GM18870 (cell line): ENCODE data around the gene TLE2.
"Not testable (repeated sequence)": the region's sequence is repeated elsewhere in the genome, so short reads cannot be mapped to it uniquely, and the experiment has no call there.

ENCODE experiments used
- ATAC-seq: cut with Tn5 transposase; IDR thresholded peaks from one replicate; pipeline ENCODE4 v1.9.1; 2021; ENCODE audit warnings: moderate library complexity; ENCODE audit not compliant: unreplicated experiment

TLE2 gene

DNA sequence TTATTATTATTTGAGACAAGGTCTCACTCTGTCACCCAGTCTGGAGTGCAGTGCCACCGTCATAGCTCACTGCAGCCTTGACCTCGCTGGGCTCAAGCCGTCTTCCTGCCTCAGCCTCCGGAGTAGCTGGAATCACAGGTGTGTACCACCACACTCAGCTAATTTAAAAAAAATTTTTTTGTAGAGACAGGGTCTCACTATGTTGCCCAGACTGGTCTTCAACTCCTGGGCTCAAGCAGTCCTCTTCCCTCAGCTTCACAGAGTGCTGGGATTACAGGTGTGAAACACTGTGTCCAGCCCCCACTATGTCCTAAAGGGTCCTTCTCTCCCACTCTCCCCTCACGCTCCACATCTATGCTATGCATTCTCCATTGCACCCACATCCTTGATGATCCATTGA, 9.1 kb upstream of the TLE2 start:
- no peak for ATAC-seq

DNA sequence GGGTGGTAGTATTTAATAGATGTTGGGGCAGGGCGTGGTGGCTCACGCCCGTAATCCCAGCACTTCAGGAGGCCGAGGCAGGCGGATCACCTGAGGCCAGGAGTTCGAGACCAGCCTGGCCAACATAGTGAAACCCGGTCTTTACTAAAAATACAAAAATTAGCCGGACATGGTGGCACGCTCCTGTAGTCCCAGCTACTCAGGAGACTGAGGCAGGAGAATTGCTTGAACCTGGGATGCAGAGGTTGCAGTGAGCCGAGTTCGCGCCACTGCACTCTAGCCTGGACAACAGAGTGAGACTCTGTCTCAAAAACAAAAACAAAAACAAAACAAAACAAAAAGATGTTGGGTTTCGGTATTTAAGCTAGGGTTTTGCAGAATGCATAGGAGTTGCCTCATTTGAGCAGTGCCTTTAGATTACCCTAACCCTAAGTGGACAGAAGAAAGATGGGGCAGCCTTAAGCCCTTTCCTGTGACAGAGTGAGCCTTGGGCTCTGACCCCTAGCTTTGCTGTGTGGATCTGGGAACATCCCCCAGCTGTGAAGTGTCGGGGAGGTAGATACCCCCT, 8.0 kb upstream of the TLE2 start:
- ATAC-seq = not testable (repeated sequence)

DNA sequence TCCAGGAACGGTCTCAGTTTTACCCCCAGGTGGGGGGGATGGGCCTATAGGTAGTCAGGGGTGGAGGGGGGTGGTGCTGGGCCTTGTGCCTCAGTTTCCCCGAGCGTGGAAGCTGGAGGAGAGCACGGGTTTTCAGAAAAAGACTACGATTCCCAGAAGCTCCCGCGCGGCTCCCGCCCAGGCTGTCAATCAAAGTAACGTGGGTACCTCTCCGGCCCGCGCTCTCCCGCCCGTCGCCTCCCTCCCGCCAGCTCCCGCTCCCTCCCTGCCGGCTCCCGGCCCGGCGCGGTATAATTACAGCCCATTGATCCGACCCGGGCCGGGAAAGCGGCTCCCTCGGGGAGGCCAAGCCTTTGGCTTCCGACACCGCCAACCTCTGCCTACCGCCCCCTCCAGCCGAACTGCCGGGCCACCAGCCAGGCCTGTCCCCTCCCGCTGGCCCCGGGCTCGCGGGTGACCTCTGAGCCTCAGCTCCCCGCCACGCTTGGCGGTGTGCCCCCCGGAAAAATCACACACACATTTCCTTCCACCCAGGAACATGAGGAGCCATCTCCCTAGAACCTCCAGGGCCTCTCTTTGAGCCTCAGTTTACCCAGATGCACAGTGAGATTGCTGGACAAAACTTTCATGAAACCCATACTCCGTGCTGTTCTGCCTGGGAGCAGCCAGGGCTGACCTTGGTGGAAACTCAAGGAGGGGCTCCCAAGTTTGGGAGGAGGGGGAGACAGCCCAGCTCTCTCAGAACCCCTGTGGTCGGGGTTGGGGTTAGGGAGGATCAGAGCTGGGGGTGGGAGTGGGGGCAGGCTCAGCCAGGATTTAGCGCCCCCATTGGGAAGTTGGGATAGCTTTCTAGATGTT, 7.3 kb upstream of the TLE2 start:
- no peak for ATAC-seq

DNA sequence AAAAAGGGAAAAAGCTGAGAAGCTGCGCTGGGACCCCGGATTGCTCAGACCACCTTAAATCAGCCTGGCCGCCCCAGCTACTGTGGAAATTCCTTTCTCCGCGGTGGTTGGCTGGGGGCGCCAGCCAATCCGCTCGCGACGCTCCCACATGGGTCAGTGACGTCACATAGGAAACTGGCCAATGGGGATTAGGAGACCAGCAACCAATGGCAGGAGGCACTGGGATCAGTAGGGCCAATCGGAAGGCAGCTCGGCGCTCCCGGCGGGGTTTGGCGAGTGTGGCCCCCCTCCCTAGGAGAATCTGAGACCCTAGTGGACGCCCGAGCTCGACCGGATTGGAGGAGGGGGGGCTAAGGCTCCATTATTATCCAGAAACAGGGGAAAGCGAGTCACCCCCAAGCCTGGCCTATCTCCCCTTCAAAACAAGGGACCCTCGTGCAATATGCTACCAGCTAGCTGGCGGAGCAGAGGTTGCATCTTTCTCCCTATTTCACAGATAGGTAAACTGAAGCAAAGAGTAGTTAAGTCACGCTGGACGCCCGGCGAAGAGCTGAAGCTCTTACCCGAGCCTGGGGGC, 6.5 kb upstream of the TLE2 start:
- ATAC-seq = peak; percentile 82

DNA sequence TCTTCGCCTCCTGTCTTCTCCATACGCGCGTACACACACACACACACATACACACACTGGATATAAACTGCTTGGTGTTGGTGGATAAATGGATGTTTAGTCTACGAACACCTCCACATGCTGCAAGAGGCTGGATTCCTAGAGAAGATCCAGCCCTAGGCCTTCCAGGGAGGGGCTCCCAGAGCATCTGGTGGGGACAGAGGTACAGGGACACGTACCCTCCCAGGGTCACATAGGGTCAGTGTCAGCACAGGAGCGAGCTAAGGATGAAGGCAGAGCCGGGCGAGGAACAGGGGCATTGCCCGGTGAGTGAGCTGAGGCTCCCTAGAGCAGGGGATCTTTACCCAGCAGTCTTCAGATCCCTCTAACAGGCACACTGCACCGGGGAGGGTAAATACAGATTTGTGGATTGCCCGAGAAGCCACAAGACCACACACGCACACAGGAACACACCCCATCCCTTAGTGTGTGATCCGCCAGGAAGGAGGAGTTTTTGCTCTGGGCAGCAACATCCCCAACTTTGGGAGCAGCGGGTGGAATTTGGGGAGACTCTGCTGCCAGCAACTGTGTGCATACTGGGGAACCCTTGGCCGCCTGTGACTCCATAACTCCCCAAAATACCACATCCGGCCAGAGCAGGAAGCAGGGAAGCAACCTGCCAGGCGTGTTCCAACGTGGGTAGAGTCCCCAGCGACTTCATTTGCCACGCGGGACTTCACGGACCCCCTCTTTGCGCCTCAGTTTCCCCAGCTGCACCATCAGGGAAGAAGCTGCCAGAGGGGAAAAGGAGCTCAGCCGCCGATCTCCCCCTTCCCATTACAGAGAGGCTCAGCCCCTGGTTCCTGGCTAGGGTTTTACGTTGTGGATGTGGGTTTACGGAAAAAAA, 5.8 kb upstream of the TLE2 start:
- no peak for ATAC-seq

DNA sequence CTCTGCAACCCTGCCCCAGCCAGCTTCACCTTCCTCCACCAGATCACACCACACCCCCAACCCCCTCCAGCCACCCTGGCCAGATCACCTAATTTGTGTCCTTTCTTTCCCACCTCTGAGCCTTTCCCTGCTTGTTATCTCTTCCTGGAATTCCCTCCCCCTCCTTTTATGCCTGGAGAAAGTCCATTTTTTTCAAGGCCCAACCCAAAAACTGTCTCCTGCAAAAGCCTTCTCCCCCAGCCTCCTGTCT, 5.3 kb upstream of the TLE2 start:
- no peak for ATAC-seq

DNA sequence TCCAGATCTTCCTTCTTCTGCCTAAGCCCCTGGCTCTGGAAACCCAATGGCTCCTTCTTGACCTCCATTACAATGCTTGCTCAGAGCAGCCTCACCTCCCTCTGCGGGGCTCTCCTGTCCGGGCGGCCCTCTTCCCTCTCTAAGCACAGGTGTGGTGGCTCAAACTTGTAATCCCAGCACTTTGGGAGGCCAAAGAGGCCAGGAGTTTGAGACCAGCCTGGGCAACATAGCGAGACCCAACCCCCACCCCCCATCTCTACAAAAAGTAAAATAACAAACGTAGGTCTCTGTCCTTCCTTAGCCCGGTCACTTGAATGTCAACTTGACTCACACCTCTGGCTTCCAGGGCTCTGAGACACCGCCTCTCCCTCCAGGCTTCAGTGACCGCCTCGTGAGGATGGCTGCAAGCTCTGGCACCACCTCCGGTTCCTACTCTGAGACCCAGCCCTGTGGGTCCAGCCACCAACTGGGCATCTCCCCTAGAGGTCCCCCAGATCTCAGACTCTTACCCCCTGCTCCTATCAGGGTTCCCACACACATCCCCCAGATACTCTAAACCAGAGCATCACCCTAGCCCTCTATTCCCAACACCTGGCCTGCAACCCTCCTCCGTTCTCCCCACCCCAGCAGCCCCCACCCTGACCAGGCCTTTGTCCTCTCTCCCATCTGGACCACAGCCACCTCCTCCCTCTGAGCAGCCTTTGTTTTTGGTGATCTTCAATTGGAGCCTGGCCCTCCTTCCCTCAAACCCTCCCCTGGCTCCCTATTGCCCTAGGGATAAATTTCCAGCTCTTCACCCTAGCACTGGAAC, 4.7 kb upstream of the TLE2 start:
- ATAC-seq = no peak

DNA sequence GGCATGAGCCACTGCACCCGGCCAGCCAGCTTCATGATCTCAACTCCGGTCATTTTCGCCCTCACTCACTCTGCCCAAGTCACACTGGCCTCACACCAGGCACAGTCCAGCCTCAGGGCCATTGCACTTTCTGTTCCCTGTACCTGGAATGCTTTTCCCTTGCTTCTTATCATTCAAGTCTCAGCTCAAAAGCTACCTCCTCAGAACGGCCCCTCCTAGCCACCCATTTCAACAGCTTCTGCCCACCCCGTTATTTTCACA, 2.5 kb upstream of the TLE2 start:
- no peak for ATAC-seq

DNA sequence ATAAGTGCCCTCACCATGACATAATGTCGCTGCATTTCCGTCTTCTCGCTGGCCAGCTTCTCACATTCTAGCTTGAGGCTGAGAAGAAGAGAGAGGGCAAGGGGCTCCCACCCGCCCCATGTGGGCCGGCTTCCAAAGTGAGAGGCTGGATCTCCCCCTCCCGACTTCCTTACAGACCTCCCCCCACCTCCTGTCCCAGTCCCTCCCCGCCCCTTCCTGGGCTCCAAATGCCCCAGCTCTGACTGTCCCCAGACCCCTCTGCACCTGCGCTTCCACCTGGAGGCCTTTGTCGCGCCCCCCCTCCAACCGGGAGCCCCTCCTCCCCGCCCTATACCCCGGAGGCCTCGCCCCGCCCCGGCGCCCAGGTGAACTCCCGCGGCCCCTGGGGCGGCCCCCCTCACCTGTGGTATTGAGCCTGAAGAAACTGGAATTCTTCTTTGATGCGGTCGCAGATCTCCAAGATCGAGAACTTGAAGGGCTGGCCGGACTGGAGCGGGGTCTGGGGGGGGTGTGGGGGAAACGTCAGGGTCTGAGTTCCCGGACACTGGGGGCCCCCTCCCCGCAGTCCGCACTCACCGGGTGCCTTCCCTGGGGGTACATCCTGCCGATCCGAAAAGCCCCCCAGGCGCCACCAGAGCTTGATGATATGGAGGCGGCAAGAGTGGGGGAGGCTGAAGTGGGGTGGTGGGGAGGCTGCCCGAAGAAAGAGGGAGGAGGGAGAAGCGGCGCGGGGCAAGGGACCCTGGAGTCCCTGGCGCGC, 595 bp downstream of the TLE2 start:
- ATAC-seq = no peak

DNA sequence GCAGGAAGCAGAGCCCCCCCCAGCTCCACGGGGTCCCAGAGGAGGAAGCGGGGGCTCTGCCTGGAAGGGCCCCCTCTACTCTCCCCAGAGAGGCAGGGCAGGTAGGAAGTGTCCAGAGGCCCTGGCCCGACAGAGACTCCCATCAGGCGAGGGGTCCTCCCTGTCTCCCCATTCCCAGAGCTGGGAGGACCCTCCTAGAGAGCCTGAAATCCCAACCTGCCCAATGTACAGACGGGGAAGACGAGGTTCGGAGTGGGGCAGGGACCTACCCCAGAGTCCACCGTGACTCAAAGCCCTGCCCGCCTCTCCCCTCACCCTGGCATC, 1.1 kb downstream of the TLE2 start:
- ATAC-seq = no peak

DNA sequence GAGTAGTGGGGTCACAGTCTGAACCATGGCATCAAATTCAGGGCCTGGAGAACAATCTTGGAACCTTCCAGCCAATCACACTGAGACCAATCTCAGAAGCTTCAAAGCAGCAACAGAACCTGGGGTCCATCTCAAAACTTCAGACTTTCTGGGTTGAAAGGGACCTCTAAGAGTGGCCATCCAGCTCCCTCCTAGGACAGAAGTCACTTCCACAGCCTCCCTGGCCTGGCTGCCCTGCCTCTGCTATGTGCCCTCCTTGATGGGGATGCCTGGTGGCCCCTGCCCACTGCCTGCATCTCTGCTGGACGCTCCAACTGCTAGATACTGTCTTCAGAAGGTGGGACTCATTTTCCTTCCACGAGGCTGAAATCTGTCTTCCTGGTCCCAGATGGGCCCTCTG, 1.8 kb downstream of the TLE2 start:
- no peak for ATAC-seq

DNA sequence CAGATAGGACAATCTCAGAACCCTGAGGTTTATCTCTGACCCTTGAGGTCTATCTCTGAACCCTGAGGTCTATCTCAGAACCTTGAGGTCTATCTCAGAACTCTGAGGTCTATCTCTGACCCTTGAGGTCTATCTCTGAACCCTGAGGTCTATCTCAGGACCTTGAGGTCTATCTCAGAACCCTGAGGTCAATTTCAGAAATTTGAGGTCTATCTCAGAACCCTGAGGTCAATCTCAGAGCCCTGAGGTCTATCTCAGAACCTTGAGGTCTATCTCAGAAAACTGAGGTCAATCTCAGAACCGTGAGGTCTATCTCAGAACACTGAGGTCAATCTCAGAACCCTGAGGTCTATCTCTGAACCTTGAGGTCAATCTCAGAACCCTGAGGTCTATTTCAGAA, 2.3 kb downstream of the TLE2 start:
- no peak for ATAC-seq

DNA sequence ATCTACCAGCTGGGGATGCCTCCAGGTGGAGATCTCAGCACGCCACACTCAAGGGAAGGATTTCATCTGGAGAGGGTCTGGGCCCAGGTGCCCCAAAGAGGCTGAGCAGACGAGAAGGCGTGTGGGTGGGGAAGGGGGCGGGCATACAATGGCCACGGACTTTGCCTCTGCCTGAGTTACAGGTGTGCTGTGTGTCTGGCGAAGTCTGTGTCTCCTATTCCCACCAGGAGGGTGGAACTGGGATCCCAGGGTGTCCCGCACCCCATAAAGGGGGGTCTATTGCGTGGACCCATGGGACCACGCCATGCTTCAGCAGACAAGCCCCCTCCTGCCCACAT, 3.6 kb downstream of the TLE2 start:
- ATAC-seq = no peak

DNA sequence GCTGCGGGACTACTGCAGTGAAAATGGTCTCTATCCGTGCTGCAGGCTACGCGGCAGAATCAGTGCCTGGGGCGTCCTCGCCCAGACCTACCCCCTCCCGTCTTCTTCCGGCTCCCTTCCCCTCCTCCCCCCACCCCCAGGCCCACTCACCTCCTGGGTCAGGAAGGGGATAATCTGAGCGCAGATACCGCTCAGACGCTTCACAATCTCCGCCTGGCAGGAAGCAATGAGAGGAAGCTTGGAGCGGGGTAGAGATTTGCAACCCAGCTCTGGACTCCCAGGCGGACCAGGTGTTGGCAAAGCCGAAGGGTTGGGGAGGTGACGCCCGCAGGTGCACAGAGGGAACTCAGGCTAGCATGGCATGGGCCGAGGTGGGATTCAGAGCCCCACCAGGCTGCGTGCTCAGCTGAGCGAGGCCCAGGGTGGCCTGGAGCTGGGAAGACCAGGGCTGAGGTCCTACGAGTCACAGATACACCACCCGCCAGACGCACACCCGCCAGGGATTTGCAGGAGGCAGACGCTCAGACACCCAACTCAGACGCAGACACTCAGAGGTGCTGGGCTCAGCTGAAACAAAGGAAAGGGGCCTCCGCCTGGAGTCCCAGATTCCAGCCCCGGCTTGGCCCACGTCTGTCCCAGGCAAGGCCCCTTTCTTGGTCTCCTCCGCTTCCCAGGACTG, 4.1 kb downstream of the TLE2 start:
- no peak for ATAC-seq

DNA sequence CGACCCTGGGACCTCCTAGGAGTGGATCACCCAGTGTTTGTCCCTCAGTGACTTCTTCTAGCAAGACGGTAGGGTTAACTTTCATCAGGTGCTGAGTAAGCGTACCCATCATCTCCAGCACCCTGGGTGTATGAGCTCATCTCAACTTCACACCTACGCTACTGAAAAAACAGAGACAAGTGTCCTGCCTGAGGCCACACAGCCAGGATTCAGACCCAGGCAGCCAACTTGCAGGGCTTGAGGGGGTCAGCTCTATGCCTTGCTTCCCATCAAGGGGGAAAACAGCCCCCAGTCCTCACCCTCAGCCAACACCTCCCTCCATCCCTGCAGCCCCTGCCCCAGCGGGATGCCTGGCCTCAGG, 4.6 kb downstream of the TLE2 start:
- ATAC-seq = no peak

DNA sequence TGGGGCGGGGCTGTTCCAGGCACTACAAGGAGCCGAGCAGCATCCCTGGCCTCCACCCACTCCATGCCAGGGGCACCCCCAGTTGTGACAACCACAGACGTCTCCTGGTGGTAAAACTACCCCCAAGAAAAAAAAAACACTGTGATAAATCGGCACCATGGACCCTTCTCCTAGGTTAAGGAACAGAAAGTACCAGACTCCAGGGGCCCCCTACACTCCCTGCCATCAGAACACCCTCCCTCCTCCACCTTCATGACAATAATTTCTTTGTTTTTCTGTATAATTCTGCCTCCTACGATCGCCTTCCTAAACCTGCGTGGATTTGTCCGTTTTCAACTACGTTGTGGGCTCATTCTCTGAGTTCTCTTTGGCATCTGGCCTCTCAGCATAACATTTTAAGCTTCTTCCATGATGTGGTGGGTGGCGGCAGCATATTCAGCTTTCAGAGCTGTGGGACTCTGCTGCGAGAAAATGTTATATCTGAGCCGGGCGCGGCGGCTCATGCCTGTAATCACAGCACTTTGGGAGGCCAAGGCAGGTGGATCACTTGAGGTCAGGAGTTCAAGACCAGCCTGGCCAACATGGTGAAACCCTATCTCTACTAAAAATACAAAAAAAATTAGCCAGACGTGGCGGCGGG, 8.6 kb downstream of the TLE2 start:
- ATAC-seq = no peak

DNA sequence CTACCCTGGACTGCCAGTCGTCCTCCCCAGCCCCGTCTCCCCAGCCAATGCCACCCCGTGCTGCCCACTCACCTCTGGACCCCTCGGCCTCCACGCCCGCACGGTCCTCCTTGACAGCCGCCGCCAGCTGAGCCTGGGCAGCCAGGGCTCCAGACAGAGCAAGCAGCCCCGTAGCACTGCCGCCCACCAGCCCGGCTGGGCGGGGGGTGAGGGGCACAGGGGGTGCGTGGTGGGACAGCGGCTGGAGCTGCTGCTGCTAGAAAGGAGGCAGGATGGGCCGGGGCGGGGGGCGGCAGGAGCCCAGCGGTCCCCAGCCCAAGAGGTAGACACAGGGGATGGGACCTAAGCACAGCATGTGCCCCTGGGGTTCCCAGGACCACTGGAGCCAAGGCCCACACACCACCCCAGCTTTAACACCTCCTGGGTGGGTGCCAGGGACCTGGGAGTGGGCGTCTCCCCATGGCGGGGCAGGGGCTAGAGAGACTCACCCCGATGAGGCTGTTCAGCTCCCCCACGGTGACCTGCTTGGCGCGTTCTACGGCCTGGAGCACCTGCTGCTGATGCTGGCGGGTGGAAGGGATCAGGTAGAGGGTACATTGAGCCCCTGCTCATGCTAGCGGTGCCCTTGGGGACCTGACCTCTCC, 9.7 kb downstream of the TLE2 start:
- no peak for ATAC-seq

DNA sequence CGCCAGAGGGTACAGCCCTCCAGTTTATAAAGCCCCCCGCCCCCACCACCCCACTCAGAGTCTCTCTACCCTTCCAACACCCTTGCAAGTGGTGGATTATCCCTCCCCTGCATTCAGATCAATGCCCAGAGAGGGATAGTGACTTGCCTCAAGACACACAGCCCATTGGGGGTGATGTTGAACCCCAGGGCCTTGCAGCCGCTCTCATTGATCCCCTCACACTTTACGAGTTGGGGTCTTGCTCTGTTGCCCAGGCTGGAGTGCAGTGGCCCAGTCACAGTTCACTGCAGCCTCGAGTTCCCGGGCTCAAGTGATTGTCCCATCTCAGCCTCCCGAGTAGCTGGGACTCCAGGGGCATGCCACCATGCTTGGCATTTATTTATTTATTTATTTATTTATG, 11.2 kb downstream of the TLE2 start:
- no peak for ATAC-seq
